Naive thymus-derived CD4-positive, alpha-beta T cell (primary cell): ENCODE measurements around the gene GAL3ST1. TPM values are rescaled to one million over a fixed set of nuclear protein-coding genes. Genes with fewer than 3 reads are reported as not detected.

ENCODE experiments used
- ATAC-seq: fragments of 150-1000 bp; cut with Tn5 transposase; 2 replicates; pipeline ENCODE4 v1.10.0; 2021; ENCODE audit warnings: mild to moderate bottlenecking, moderate library complexity
- CTCF ChIA-PET: fragments of 350-600 bp; sonication (Branson Sonifier 250); formaldehyde crosslinking; loops from one replicate; lab custom pipeline; 2021; ENCODE audit warnings: antibody characterized with exemption; lab: Charles Lee
- POLR2A ChIA-PET: fragments of 350-600 bp; sonication (Branson Sonifier 250); formaldehyde crosslinking; loops from one replicate; lab custom pipeline; 2021; ENCODE audit warnings: antibody characterized with exemption, inconsistent platforms; lab: Charles Lee
- DNase-seq, 9 donors: peaks; one replicate each; pipeline versions ENCODE4 v3.0.0 to v3.0.0-alpha.2; 2020 to 2022; ENCODE audit warnings: mixed read lengths in 1 of 9
- H3K27ac ChIP-seq: one replicate; pipeline ENCODE4 v1.7.0; 2013; ENCODE audit warnings: mild to moderate bottlenecking, low read depth, low read length, moderate library complexity
- H3K27me3 ChIP-seq, 2 donors: one replicate each; pipeline ENCODE4 v1.7.0; 2013; ENCODE audit warnings: low read length in 2 of 2, mild to moderate bottlenecking in 2 of 2, moderate library complexity in 2 of 2; ENCODE audit not compliant: control insufficient read depth in 2 of 2, insufficient read depth in 2 of 2
- H3K36me3 ChIP-seq, 3 experiments: 1 replicate in 2 of 3; 2 replicates in 1 of 3; pipeline ENCODE4 v1.7.0; 2013; ENCODE audit warnings: low read length in 3 of 3, mild to moderate bottlenecking in 3 of 3, moderate library complexity in 1 of 3; ENCODE audit not compliant: insufficient read depth in 3 of 3, control insufficient read depth in 2 of 3
- H3K4me1 ChIP-seq, 2 donors: one replicate each; pipeline ENCODE4 v1.7.0; 2013; ENCODE audit warnings: low read length in 2 of 2, mild to moderate bottlenecking in 2 of 2, moderate library complexity in 1 of 2; ENCODE audit not compliant: control insufficient read depth in 2 of 2, insufficient read depth in 2 of 2
- H3K4me3 ChIP-seq: 2 replicates; pipeline ENCODE4 v1.7.0; 2013; ENCODE audit warnings: mild to moderate bottlenecking, low read length
- H3K9me3 ChIP-seq, 3 experiments: 1 replicate in 2 of 3; 2 replicates in 1 of 3; pipeline ENCODE4 v1.7.0; 2013; ENCODE audit warnings: low read length in 3 of 3; ENCODE audit not compliant: control insufficient read depth in 2 of 3
- H3K27ac Mint-ChIP-seq, 9 donors: one replicate each; pipeline ENCODE4 v1.8.0; 2020 to 2022; ENCODE audit warnings: mixed read lengths in 9 of 9, mild to moderate bottlenecking in 8 of 9, moderate library complexity in 5 of 9, inconsistent platforms in 2 of 9
- H3K27me3 Mint-ChIP-seq, 5 donors: one replicate each; pipeline ENCODE4 v1.8.0; 2021 to 2022; ENCODE audit warnings: mixed read lengths in 5 of 5, mild to moderate bottlenecking in 1 of 5
- H3K36me3 Mint-ChIP-seq, 5 donors: one replicate each; pipeline ENCODE4 v1.8.0; 2020 to 2022; ENCODE audit warnings: mixed read lengths in 5 of 5, mild to moderate bottlenecking in 3 of 5, inconsistent platforms in 1 of 5
- H3K4me1 Mint-ChIP-seq, 7 donors: one replicate each; pipeline ENCODE4 v1.8.0; 2020 to 2022; ENCODE audit warnings: mixed read lengths in 7 of 7, mild to moderate bottlenecking in 3 of 7, inconsistent platforms in 1 of 7
- H3K4me3 Mint-ChIP-seq, 10 donors: one replicate each; pipeline ENCODE4 v1.8.0; 2020 to 2022; ENCODE audit warnings: mild to moderate bottlenecking in 10 of 10, mixed read lengths in 10 of 10, moderate library complexity in 6 of 10, inconsistent platforms in 2 of 10
- H3K9me3 Mint-ChIP-seq, 11 donors: one replicate each; pipeline ENCODE4 v1.8.0; 2020 to 2022; ENCODE audit warnings: mixed read lengths in 11 of 11, mild to moderate bottlenecking in 4 of 11, inconsistent platforms in 1 of 11, moderate library complexity in 1 of 11
- intact Hi-C, 2 donors: fragments of 100-400 bp; cut with micrococcal nuclease; formaldehyde crosslinking; loops; one replicate each; pipeline ENCODE4 v1.15.1; 2023
- polyA plus RNA-seq, 2 donors: library from polyadenylated mRNA; unstranded; fragments of 300-500 nt; fragmentation: Illumina TruSeq; gene quantifications; one replicate each; pipeline ENCODE4 v1.2.3, GENCODE V29; 2021
- total RNA-seq, 6 experiments: library from RNA in 5 of 6; stranded (reverse) in 5 of 6; gene quantifications; 1 replicate in 5 of 6; 2 replicates in 1 of 6; pipeline ENCODE4 v1.2.3 and lab custom pipeline; 2021 to 2026

The GAL3ST1 gene
- total and polyA plus RNA-seq, 7 experiments from 2014 or later: 0.21 to 4.8 (median 2.4) TPM; not detected in 2

- Histone ChIP-seq H3K9me3 (no peaks in the 10 kb centered on the region), H3K4me1 (no peaks in the 10 kb centered on the region), H3K36me3 (no peaks in the 10 kb centered on the region), H3K27me3 (no peaks in the 10 kb centered on the region), H3K27ac (no peak overlapping the region), H3K4me3 (no peak overlapping the region)
- Mint-ChIP-seq H3K4me3 (no peak overlapping the region), H3K27me3 (peaks cover 16 to 27% (median 22%) of the 10 kb centered on the region in 5 donors), H3K27ac (no peak overlapping the region), H3K36me3 (no peaks in the 10 kb centered on the region), H3K9me3 (no peaks in the 10 kb centered on the region), H3K4me1 (peaks cover 0 to 6% (median 0%) of the 10 kb centered on the region in 7 donors)
- intact Hi-C loops: no loop called here
- ChIA-PET POLR2A (no interaction called here), CTCF (no interaction called here)
- ATAC-seq (no peak), DNase-seq (no peak)
Measured at GRCh38 chr22:30537083-30537731, 37.3 kb downstream of the GAL3ST1 start.

- H3K9me3 ChIP-seq: no peaks in the 10 kb centered on the region
- no peaks in the 10 kb centered on the region for H3K36me3 ChIP-seq
- no peak overlapping the region for H3K4me3 ChIP-seq
- ChIA-PET POLR2A (no interaction called here), CTCF (no interaction called here)
- ATAC-seq (no peak), DNase-seq (no peak)
- Mint-ChIP-seq H3K27me3 (peaks cover 7 to 15% (median 11%) of the 10 kb centered on the region in 5 donors), H3K4me1 (peaks cover 0 to 3% (median 0%) of the 10 kb centered on the region in 7 donors), H3K9me3 (no peaks in the 10 kb centered on the region), H3K27ac (no peak overlapping the region), H3K36me3 (no peaks in the 10 kb centered on the region), H3K4me3 (no peak overlapping the region)
- H3K4me1 ChIP-seq: no peaks in the 10 kb centered on the region
- no peak overlapping the region for H3K27ac ChIP-seq
- intact Hi-C loops: no loop called here
- no peaks in the 10 kb centered on the region for H3K27me3 ChIP-seq
Measured at GRCh38 chr22:30535182-30535581, 39.3 kb downstream of the GAL3ST1 start.

- H3K36me3 Mint-ChIP-seq: no peaks in the 10 kb centered on the region
- H3K4me1 Mint-ChIP-seq: peaks cover 0 to 3% (median 0%) of the 10 kb centered on the region in 7 donors
- ATAC-seq (no peak), DNase-seq (no peak)
- Histone ChIP-seq H3K27me3 (no peaks in the 10 kb centered on the region), H3K27ac (no peak overlapping the region), H3K4me3 (no peak overlapping the region), H3K9me3 (no peaks in the 10 kb centered on the region), H3K4me1 (no peaks in the 10 kb centered on the region), H3K36me3 (no peaks in the 10 kb centered on the region)
- no peak overlapping the region for H3K4me3 Mint-ChIP-seq
- intact Hi-C loops: no loop called here
- ChIA-PET CTCF (no interaction called here), POLR2A (no interaction called here)
- no peaks in the 10 kb centered on the region for H3K9me3 Mint-ChIP-seq
- no peaks in the 10 kb centered on the region for H3K27me3 Mint-ChIP-seq
- H3K27ac Mint-ChIP-seq: no peak overlapping the region
Measured at GRCh38 chr22:30531651-30532608, 42.5 kb downstream of the GAL3ST1 start.

- DNase-seq (no peak), ATAC-seq (no peak)
- CTCF ChIA-PET: no interaction called here
- Mint-ChIP-seq H3K4me3 (no peak overlapping the region), H3K9me3 (no peaks in the 10 kb centered on the region), H3K27me3 (peaks cover 0 to 9% (median 3%) of the 10 kb centered on the region in 5 donors), H3K4me1 (peaks cover 0 to under 1% (median 0%) of the 10 kb centered on the region in 7 donors), H3K27ac (no peak overlapping the region), H3K36me3 (no peaks in the 10 kb centered on the region)
- Histone ChIP-seq H3K9me3 (no peaks in the 10 kb centered on the region), H3K4me1 (no peaks in the 10 kb centered on the region), H3K36me3 (no peaks in the 10 kb centered on the region), H3K27me3 (no peaks in the 10 kb centered on the region), H3K27ac (no peak overlapping the region), H3K4me3 (no peak overlapping the region)
- intact Hi-C loops: no loop called here
- POLR2A ChIA-PET: no interaction called here
Measured at GRCh38 chr22:30526656-30527055, 47.8 kb downstream of the GAL3ST1 start.

- Histone ChIP-seq H3K36me3 (no peaks in the 10 kb centered on the region), H3K4me3 (no peak overlapping the region), H3K27ac (no peak overlapping the region), H3K9me3 (no peaks in the 10 kb centered on the region), H3K27me3 (no peaks in the 10 kb centered on the region), H3K4me1 (no peaks in the 10 kb centered on the region)
- Mint-ChIP-seq H3K27me3 (peaks cover 0 to 9% (median 3%) of the 10 kb centered on the region in 5 donors), H3K4me1 (peaks cover 0 to 2% (median 0%) of the 10 kb centered on the region in 7 donors), H3K9me3 (no peaks in the 10 kb centered on the region), H3K36me3 (no peaks in the 10 kb centered on the region), H3K4me3 (no peak overlapping the region), H3K27ac (no peak overlapping the region)
- intact Hi-C loops: no loop called here
- no peak for DNase-seq
- ChIA-PET CTCF (no interaction called here), POLR2A (no interaction called here)
- no peak for ATAC-seq
Measured at GRCh38 chr22:30523646-30524489, 50.6 kb downstream of the GAL3ST1 start.

GRCh38 chr22:30521368-30522156 lies 52.9 kb downstream of the GAL3ST1 start:
- no peaks in the 10 kb centered on the region for H3K36me3 Mint-ChIP-seq
- H3K27ac ChIP-seq: no peak overlapping the region
- H3K4me3 ChIP-seq: no peak overlapping the region
- CTCF ChIA-PET: interaction anchor here (0.6 kb wide), 1 partner anchor 179 kb away, joined by 3 read pairs; no protein-coding TSS in a partner anchor
- POLR2A ChIA-PET: no interaction called here
- H3K36me3 ChIP-seq: no peaks in the 10 kb centered on the region
- no peaks in the 10 kb centered on the region for H3K9me3 Mint-ChIP-seq
- DNase-seq (no peak), ATAC-seq (no peak)
- H3K27ac Mint-ChIP-seq: no peak overlapping the region
- H3K4me3 Mint-ChIP-seq: no peak overlapping the region
- no peaks in the 10 kb centered on the region for H3K27me3 ChIP-seq
- peaks cover 0 to 2% (median 0%) of the 10 kb centered on the region in 7 donors for H3K4me1 Mint-ChIP-seq
- intact Hi-C loops: no loop called here
- H3K4me1 ChIP-seq: no peaks in the 10 kb centered on the region
- no peaks in the 10 kb centered on the region for H3K9me3 ChIP-seq
- peaks cover 0 to 10% (median 3%) of the 10 kb centered on the region in 5 donors for H3K27me3 Mint-ChIP-seq
